Gastrocnemius medialis (tissue), 4 donors: ENCODE measurements around the gene MBNL2. TPM values are rescaled to one million over a fixed set of nuclear protein-coding genes. Genes with fewer than 3 reads are reported as not detected.

Experiments used
- ATAC-seq, 2 donors: fragments of 150-250 bp; one replicate each; pipeline ENCODE4 v1.9.1; 2016
- DNase-seq, 2 donors: peaks; one replicate each; pipeline ENCODE4 v3.0.0-alpha.2; 2019
- H3K27ac ChIP-seq, 4 donors: fragments of 200-600 bp; sonication (generic); 1 replicate in 1 of 4; 2 replicates in 3 of 4; pipeline ENCODE4 v1.5.1; 2016 to 2018; ENCODE audit warnings: mild to moderate bottlenecking in 2 of 4, moderate library complexity in 1 of 4
- H3K27me3 ChIP-seq, 3 donors: fragments of 200-600 bp; sonication (generic) in 2 of 3; 1 replicate in 1 of 3; 2 replicates in 2 of 3; pipeline versions ENCODE4 v1.5.1 to v1.6.0; 2016 to 2019; ENCODE audit warnings: mild to moderate bottlenecking in 1 of 3, moderate library complexity in 1 of 3
- H3K36me3 ChIP-seq, 2 donors: fragments of 200-600 bp; sonication (generic) in 1 of 2; one replicate each; pipeline ENCODE4 v1.5.1; 2017 to 2018
- H3K4me1 ChIP-seq, 2 donors: fragments of 200-600 bp; sonication (generic) in 1 of 2; one replicate each; pipeline ENCODE4 v1.5.1; 2016 to 2017; ENCODE audit warnings: mild to moderate bottlenecking in 2 of 2
- H3K4me3 ChIP-seq, 4 donors: fragments of 200-600 bp; sonication (generic) in 3 of 4; 1 replicate in 1 of 4; 2 replicates in 3 of 4; pipeline ENCODE4 v1.5.1; 2016 to 2019; ENCODE audit warnings: mild to moderate bottlenecking in 2 of 4
- H3K9me3 ChIP-seq, 3 donors: fragments of 200-600 bp; sonication (generic) in 2 of 3; 1 replicate in 1 of 3; 2 replicates in 2 of 3; pipeline ENCODE4 v1.5.1; 2016 to 2019
- CTCF ChIP-seq, 5 experiments: fragments of 450-650 bp in 3 of 5; fragments of 200-600 bp in 2 of 5; sonication (generic) in 2 of 5; IDR thresholded peaks in 4 of 5; conservative IDR thresholded peaks in 1 of 5; 1 replicate in 4 of 5; 2 replicates in 1 of 5; pipeline ENCODE4 v1.5.1; 2016 to 2019; ENCODE audit warnings: antibody characterized with exemption in 5 of 5, mild to moderate bottlenecking in 3 of 5, moderate library complexity in 3 of 5
- POLR2A ChIP-seq, 2 donors: fragments of 450-650 bp; IDR thresholded peaks; one replicate each; pipeline ENCODE4 v1.6.1; 2017; ENCODE audit warnings: antibody characterized with exemption in 2 of 2, mild to moderate bottlenecking in 2 of 2, moderate library complexity in 2 of 2
- in situ Hi-C, 4 donors: fragments of 200-750 bp; cut with MboI; loops; one replicate each; pipeline versions ENCODE4 v1.15.0 to v1.8.0; 2017; ENCODE audit warnings: low sequenced_read_pairs in 4 of 4
- intact Hi-C: fragments of 100-400 bp; cut with DNase I; formaldehyde crosslinking; loops from one replicate; pipeline ENCODE4 v1.15.1; 2023; ENCODE audit warnings: low total_unique reads
- total RNA-seq, 4 donors: library from RNA; depleted of rRNA; stranded (reverse); fragments of >200 nt; gene quantifications; one replicate each; pipeline versions ENCODE4 v1.1.0 to v1.2.3, GENCODE V29; 2016

MBNL2 gene
- total RNA-seq, 4 donors from 2014 or later: 47.9 to 92.0 (median 71.3) TPM

GRCh38 chr13:97390941-97391600, 168.9 kb downstream of the MBNL2 start:
- Histone ChIP-seq H3K36me3 (peaks cover 0 to 29% of the 10 kb centered on the region in 2 donors), H3K4me1 (no peaks in the 10 kb centered on the region), H3K27ac (no peak overlapping the region), H3K4me3 (no peak overlapping the region), H3K27me3 (no peaks in the 10 kb centered on the region), H3K9me3 (no peaks in the 10 kb centered on the region)
- DNase-seq (no peak), ATAC-seq (no peak)
- TF ChIP-seq CTCF (IDR thresholded peaks at IDR 0.05 in 4 of 5, conservative IDR thresholded peaks at IDR 0.05 in 1 of 5): no peak
- TF ChIP-seq POLR2A (IDR thresholded peaks at IDR 0.05): no peak
- intact Hi-C loops (no loop called here), in situ Hi-C loops (no loop called here)

- no peak overlapping the region for H3K4me3 ChIP-seq
- in situ Hi-C loops: no loop called here
- intact Hi-C loops: no loop called here
- H3K27me3 ChIP-seq: no peaks in the 10 kb centered on the region
- no peaks in the 10 kb centered on the region for H3K9me3 ChIP-seq
- no peak overlapping the region for H3K27ac ChIP-seq
- no peak for TF ChIP-seq CTCF (IDR thresholded peaks at IDR 0.05 in 4 of 5, conservative IDR thresholded peaks at IDR 0.05 in 1 of 5)
- TF ChIP-seq POLR2A (IDR thresholded peaks at IDR 0.05): no peak
- H3K4me1 ChIP-seq: no peaks in the 10 kb centered on the region
- DNase-seq: no peak
- no peak for ATAC-seq
- H3K36me3 ChIP-seq: peaks cover 0 to 23% of the 10 kb centered on the region in 2 donors
These were observed 169.9 kb downstream of the MBNL2 start for GRCh38 chr13:97392020-97392419.

GRCh38 chr13:97394542-97394941, 172.4 kb downstream of the MBNL2 start:
- in situ Hi-C loops: no loop called here
- Histone ChIP-seq H3K9me3 (no peaks in the 10 kb centered on the region), H3K27ac (no peak overlapping the region), H3K27me3 (no peaks in the 10 kb centered on the region), H3K36me3 (peaks cover 0 to 20% of the 10 kb centered on the region in 2 donors), H3K4me1 (no peaks in the 10 kb centered on the region), H3K4me3 (no peak overlapping the region)
- ATAC-seq (no peak), DNase-seq (no peak)
- TF ChIP-seq CTCF (IDR thresholded peaks at IDR 0.05 in 4 of 5, conservative IDR thresholded peaks at IDR 0.05 in 1 of 5) (no peak), POLR2A (IDR thresholded peaks at IDR 0.05) (no peak)
- intact Hi-C loops: no loop called here

- DNase-seq (no peak), ATAC-seq (peak in 1 of 2 donors; percentile 70)
- no peak overlapping the region for H3K27ac ChIP-seq
- H3K4me3 ChIP-seq: no peak overlapping the region
- no peak for TF ChIP-seq POLR2A (IDR thresholded peaks at IDR 0.05)
- TF ChIP-seq CTCF (IDR thresholded peaks at IDR 0.05 in 4 of 5, conservative IDR thresholded peaks at IDR 0.05 in 1 of 5): no peak
- in situ Hi-C loops: no loop called here
- H3K4me1 ChIP-seq: no peaks in the 10 kb centered on the region
- no peaks in the 10 kb centered on the region for H3K27me3 ChIP-seq
- peaks cover 0 to 20% of the 10 kb centered on the region in 2 donors for H3K36me3 ChIP-seq
- H3K9me3 ChIP-seq: no peaks in the 10 kb centered on the region
- intact Hi-C loops: no loop called here
These were observed 173.5 kb downstream of the MBNL2 start for GRCh38 chr13:97395447-97396136.
